Measurements from ENCODE around the gene PRUNE2.
"Not testable (repeated sequence)": the region's sequence is repeated elsewhere in the genome, so short reads cannot be mapped to it uniquely, and the experiment has no call there.

Gene PRUNE2

DNA sequence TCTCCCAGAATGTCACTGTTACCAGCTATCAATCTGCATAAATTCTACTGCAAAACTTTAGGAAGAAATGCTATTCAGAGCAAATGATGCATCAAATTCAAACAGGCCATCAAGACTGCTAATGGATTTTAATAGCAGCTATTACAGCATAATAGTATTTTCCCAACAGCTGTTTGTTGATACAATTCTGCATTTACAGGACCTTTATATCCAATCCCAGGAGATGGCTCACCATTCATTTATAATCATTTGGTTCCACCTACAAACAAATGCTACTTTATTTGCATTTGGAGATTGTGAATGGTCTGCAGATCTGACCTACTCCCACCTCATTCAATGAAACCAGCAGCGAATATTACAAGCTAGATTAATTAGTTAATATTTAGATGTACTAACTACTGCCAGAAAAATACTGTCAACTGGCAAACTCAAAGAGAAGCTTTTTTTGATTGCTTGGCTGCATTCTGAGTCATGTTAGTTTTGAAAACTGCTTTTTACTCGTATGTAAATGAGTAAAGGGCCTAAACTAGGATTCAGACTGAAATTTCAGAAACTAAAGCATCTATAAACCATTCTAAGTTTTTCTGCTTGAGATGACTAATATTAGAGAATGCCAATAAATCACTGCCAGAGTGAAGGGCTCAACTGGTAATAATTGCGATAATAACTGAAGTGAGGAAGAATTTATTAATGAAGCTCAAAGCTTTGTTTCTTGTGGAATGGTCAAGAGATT lies 148.8 kb downstream of the PRUNE2 start:
- DNase-seq (ENCODE audit: extremely low read depth, low read depth), result no peak
- TF ChIP-seq, protein P1, sequence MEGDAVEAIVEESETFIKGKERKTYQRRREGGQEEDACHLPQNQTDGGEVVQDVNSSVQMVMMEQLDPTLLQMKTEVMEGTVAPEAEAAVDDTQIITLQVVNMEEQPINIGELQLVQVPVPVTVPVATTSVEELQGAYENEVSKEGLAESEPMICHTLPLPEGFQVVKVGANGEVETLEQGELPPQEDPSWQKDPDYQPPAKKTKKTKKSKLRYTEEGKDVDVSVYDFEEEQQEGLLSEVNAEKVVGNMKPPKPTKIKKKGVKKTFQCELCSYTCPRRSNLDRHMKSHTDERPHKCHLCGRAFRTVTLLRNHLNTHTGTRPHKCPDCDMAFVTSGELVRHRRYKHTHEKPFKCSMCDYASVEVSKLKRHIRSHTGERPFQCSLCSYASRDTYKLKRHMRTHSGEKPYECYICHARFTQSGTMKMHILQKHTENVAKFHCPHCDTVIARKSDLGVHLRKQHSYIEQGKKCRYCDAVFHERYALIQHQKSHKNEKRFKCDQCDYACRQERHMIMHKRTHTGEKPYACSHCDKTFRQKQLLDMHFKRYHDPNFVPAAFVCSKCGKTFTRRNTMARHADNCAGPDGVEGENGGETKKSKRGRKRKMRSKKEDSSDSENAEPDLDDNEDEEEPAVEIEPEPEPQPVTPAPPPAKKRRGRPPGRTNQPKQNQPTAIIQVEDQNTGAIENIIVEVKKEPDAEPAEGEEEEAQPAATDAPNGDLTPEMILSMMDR (IDR thresholded peaks at IDR 0.05; ENCODE audit: low read depth, low read length), result no peak

- TF ChIP-seq, protein P1 (IDR thresholded peaks at IDR 0.05; ENCODE audit: low read depth, low read length), result peak; percentile 21
- no peak for DNase-seq (ENCODE audit: extremely low read depth, low read depth)
These were observed 149.7 kb downstream of the PRUNE2 start for GRCh38 chr9:76756268-76756640.

DNA sequence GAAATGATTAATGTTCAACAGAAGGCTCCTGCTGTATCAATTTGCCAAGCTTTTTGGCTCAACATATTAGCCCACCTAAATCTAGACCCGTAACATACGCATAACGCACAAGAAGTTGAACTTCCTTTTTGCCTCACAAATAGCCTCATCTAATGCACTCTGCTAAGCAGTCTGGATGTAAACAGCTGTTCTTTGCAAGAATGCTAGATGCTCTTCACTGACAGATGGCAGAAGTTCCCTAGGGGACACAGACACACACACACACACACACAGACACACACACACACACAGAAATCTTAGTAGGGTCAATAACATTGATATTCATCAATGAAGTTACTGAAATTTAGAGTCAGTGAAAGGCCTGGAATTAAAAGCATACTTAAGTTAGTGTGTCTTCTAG lies 154.9 kb downstream of the PRUNE2 start:
- TF ChIP-seq, protein P1 (IDR thresholded peaks at IDR 0.05; ENCODE audit: low read depth, low read length), result no peak
- DNase-seq (ENCODE audit: extremely low read depth, low read depth), result no peak

DNA sequence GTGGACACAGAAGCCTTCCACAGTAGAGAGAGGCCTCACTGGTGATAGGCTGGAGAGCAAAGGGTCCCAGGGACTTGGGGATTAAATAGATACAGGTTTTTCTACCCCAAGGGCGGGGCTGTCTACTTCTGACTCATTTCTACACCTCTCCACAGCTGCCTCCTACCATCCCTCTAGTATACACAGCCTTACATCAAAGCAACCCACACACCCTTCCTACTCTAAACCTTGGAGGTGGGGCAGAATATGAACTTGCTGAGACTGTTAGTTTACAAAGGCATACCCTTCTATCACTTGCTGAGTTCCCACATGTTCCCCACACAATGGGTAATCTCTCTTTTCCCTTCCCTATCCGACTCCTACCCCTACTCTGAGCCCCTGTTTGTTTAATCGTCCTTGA lies 161.6 kb downstream of the PRUNE2 start:
- TF ChIP-seq, protein P1 (IDR thresholded peaks at IDR 0.05; ENCODE audit: low read depth, low read length), result no peak
- DNase-seq (ENCODE audit: extremely low read depth, low read depth), result no peak

DNA sequence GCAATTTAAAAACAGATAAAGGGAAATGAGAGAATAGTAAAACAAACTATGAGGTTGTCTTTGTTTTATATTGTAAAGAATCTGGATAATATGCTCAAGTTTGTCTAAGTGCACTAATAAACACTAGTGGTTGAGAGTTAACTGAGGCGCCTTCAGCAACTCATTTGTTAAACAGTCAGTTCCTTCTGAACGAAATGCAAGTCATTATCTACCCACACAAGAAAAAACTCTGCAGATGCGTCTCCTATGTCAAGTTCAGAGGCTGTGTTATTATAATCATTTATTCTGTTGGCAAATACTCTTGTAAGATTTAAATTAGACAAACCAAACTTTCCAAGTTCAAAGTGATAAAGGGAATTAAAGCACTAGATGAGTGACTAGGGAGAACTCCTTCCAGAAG lies 162.0 kb downstream of the PRUNE2 start:
- TF ChIP-seq, protein P1 (IDR thresholded peaks at IDR 0.05; ENCODE audit: low read depth, low read length), result no peak
- no peak for DNase-seq (ENCODE audit: extremely low read depth, low read depth)

- not testable (repeated sequence) for DNase-seq (ENCODE audit: extremely low read depth, low read depth)
These were observed 163.0 kb downstream of the PRUNE2 start for GRCh38 chr9:76742890-76743289.

DNA sequence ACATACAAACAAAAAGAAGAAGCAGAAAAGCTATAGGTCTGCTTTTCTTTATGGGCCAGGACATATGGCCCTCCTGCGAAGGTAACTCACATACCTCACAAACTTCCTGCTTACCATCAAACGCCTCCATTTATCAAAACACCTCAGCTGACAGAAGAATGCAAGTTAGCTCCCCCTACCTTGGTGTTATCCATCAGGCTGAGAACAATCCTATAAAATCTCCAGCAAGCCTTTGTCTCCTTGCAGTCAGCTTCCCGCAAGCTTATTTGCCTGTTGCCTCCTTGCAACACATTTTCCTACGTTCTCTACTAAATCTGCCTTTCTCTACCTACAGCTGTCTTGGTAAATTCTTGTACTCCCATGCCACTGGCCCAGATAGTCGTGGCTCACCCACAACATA lies 164.4 kb downstream of the PRUNE2 start:
- DNase-seq (ENCODE audit: extremely low read depth, low read depth), result no peak
- TF ChIP-seq, protein P1 (IDR thresholded peaks at IDR 0.05; ENCODE audit: low read depth, low read length), result no peak

DNA sequence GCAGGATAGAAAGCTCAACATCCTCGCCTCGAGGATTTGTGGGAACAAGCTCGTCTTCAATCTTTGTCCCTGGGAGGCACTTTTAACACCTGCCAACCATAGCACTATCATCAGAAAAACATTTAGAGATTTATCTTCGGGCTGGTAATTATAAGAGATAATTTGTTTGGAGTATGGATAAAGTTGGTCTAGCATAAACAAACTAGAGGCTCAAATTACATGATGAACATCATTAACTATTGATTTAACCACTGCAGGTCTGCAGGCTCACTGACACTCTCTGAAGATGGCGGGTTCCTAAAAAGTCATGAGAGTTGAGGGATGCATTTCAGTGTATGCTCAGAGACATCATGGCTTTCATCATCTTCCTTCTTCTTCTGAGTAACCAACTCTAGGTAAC lies 167.5 kb downstream of the PRUNE2 start:
- DNase-seq (ENCODE audit: extremely low read depth, low read depth), result no peak
- TF ChIP-seq, protein P1 (IDR thresholded peaks at IDR 0.05; ENCODE audit: low read depth, low read length), result no peak

All from AG09319 (cell line).